Measurements from ENCODE around the gene RPA3.

DNA sequence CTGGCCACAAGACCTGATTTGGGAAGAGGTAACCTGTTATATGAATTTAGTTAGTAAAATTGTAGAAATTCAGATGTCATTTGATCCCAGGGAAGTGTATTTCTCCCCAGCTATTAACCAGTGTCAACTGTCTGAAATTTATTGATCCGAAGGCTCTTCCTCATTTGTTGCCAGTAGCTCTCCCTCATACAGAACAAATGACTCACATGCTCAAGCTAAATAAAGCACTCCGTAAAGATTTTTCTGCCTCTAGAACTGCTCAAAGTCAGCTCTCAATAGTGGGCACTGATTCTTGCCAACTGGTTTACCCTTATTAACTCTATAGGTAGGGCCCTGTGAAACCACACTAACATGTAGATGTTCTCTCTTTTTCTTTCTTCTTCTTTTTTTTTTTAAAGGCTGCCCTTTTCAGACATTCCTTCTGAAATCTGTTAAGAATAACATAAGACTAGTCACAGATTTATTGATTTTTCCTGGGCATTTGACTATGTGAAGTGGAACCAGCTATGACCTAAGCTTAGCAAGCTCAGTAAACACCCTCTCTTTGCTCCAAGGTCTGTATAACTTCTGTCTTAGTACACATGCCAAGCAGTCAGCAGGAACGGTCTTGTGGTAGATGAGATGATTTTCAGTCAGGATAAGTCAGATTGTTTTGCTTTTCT lies 21.8 kb downstream of the RPA3 start:
- no peak for TF ChIP-seq EZH2 (IDR thresholded peaks at IDR 0.05)
- TF ChIP-seq CEBPB (IDR thresholded peaks at IDR 0.05; ENCODE audit: low read depth) = no peak
- no peak for TF ChIP-seq YY1 (IDR thresholded peaks at IDR 0.05; ENCODE audit: extremely low read depth, insufficient replicate concordance, low read depth, low read length)
- TF ChIP-seq, protein P1, sequence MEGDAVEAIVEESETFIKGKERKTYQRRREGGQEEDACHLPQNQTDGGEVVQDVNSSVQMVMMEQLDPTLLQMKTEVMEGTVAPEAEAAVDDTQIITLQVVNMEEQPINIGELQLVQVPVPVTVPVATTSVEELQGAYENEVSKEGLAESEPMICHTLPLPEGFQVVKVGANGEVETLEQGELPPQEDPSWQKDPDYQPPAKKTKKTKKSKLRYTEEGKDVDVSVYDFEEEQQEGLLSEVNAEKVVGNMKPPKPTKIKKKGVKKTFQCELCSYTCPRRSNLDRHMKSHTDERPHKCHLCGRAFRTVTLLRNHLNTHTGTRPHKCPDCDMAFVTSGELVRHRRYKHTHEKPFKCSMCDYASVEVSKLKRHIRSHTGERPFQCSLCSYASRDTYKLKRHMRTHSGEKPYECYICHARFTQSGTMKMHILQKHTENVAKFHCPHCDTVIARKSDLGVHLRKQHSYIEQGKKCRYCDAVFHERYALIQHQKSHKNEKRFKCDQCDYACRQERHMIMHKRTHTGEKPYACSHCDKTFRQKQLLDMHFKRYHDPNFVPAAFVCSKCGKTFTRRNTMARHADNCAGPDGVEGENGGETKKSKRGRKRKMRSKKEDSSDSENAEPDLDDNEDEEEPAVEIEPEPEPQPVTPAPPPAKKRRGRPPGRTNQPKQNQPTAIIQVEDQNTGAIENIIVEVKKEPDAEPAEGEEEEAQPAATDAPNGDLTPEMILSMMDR (IDR thresholded peaks at IDR 0.05 in 2 of 3, conservative IDR thresholded peaks at IDR 0.05 in 1 of 3; ENCODE audit: borderline replicate concordance in 1 of 3, insufficient read depth in 1 of 3, low read depth in 2 of 3, low read length in 2 of 3) = no peak
- peak; percentile 60 for TF ChIP-seq JUND (IDR thresholded peaks at IDR 0.05)
- TF ChIP-seq EZH2phosphoT487 (IDR thresholded peaks at IDR 0.05; ENCODE audit: borderline replicate concordance) = no peak
- TF ChIP-seq RAD21 (IDR thresholded peaks at IDR 0.05; ENCODE audit: low read depth) = no peak; the same call in 1 of the 2 replicates
- TF ChIP-seq, protein P2, sequence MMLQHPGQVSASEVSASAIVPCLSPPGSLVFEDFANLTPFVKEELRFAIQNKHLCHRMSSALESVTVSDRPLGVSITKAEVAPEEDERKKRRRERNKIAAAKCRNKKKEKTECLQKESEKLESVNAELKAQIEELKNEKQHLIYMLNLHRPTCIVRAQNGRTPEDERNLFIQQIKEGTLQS (IDR thresholded peaks at IDR 0.05) = no peak
- TF ChIP-seq, protein P3, sequence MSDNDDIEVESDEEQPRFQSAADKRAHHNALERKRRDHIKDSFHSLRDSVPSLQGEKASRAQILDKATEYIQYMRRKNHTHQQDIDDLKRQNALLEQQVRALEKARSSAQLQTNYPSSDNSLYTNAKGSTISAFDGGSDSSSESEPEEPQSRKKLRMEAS (IDR thresholded peaks at IDR 0.05) = no peak
- no peak for TF ChIP-seq POLR2A (IDR thresholded peaks at IDR 0.05; ENCODE audit: borderline replicate concordance, extremely low read depth, insufficient read depth, insufficient read length)

Measured in HCT116 (cell line).